Activated T-helper 1 cell treated with Interleukin-2 at 50 U/mL for 16 hours (primary cell): ENCODE data around the gene MARCHF4.

Source experiments
- DNase-seq: peaks from one replicate; pipeline ENCODE4 v3.0.0-alpha.2; 2020; ENCODE audit warnings: low read depth

MARCHF4 gene

DNA sequence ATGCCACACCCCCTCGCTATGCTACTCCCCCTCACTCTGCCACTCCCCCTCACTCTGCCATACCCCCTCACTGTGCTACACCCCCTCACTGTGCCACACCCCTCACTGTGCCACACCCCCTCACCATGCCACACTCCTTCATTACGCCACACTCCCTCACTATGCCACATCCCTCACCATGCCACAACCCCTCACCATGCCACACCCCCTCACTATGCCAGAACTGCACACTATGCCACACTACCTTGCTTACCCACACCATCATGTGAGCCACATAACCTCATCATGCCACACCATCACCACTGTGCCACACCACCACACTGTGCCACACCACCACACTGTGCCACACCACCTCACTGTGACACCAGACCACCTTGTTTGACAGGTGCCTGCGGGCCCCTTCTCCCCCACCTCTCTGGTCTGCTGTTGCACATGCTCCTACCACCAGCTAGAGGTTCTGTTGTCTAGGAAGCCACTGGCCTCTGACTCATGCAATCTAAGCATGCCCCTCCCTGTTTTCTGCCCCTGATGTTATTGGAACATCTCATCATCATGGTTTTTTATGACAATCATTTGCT is 22.0 kb downstream of the MARCHF4 start:
- no peak for DNase-seq

GRCh38 chr2:216349366-216349765 is 22.9 kb downstream of the MARCHF4 start:
- no peak for DNase-seq

DNA sequence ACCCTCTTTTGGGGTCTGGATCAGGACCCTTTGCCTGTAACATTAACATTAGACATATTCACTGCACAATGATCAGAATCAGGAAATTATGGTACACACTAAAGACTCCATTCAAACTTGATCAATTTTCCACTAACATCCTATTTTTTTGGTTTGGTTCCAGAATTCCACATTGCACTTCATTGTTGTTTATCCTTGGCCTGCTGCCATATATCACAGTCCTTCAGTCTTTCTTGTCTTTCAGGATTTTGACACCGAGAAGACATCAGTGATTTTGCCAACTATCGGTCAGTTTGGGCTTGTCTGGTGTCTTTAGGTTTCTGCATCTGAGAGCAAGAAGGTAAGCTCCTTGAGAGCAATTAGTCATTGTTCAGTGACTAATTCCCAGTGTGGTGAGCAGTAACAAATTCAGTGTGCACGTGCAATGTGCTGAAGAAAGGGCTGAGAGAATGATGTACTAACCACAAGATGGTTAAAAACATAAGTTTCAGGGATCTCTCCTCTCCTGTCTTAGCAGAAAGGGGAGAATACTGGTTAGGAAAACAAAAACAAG is 23.5 kb downstream of the MARCHF4 start:
- DNase-seq, result no peak

GRCh38 chr2:216346781-216347180 is 25.5 kb downstream of the MARCHF4 start:
- no peak for DNase-seq

GRCh38 chr2:216345846-216346245 is 26.4 kb downstream of the MARCHF4 start:
- DNase-seq, result no peak

GRCh38 chr2:216344950-216345300 is 27.4 kb downstream of the MARCHF4 start:
- no peak for DNase-seq

- DNase-seq, result no peak
Observed at GRCh38 chr2:216344206-216344949, 27.9 kb downstream of the MARCHF4 start.

DNA sequence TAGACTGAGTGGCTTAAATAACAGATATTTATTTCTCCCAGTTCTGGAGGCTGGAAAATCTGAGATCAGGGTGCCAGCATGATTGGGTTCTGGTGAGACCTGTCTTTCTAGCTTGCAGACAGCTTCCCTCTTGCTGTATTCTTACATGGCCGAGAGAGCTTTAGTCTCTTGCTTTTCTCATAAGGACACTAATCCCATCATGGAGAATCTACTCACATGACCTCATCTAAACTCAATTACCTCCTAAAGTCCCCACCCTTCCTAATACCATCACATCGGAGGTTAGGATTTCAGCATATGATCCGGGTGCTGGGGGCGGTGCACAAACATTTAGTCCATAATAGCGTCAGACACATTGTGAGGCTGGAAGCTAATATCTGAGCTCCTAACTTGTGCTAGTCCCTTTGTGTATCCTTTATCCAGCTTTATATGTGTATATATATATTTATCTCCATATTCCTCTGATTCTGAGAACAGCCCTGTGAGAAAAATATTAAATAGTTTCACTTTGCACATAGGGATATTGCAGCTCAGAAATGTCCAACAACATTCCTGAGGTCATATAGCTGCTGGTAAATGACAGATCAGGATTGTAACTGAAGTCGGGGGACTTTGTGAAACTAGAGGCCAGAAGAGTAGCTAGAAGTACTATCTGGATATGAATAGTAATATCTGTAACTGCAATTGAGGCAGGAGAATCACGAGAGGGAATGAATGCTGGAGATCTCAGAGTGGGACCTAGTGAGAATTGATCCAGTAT is 28.9 kb downstream of the MARCHF4 start:
- DNase-seq, result no peak

DNA sequence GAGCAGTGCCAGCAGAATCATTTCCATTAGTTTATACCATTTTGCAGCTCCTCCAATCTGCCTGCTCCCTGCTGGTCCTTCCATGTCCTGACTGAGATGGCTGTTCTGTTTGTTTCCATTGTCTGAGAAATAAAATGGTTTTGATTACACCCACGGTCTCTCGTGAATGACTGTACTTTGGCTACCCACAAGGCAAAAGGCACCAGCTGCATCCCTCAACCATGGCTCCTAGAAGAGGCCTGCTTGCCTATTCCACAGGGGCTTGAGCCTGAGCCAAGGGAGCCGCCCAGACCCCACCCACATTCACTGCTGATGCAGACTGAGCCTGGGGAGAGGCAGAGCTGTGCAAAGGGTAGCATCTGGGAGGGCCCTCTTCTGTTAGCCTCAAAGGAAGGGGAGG is 31.2 kb downstream of the MARCHF4 start:
- no peak for DNase-seq

DNA sequence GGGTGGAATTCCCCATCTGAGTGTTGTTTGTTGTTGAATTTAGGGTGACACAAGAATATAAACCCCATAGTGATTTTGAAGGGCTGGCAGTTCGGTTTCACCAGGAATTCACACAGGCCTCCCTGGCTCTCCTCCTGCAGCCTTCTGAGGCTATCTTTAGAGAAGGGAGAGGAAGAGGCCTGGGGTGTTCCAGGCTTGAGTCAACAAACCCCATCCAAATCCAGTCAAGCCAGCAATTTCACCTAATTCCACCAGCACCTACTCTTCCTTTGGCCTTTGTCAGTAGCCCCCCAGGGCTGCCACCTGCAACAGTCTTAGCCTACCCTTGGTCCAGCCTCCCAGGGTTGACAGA is 32.0 kb downstream of the MARCHF4 start:
- no peak for DNase-seq

- DNase-seq, result no peak
Observed at GRCh38 chr2:216339456-216340279, 32.6 kb downstream of the MARCHF4 start.

- DNase-seq, result no peak
Observed at GRCh38 chr2:216335252-216335651, 37.0 kb downstream of the MARCHF4 start.

DNA sequence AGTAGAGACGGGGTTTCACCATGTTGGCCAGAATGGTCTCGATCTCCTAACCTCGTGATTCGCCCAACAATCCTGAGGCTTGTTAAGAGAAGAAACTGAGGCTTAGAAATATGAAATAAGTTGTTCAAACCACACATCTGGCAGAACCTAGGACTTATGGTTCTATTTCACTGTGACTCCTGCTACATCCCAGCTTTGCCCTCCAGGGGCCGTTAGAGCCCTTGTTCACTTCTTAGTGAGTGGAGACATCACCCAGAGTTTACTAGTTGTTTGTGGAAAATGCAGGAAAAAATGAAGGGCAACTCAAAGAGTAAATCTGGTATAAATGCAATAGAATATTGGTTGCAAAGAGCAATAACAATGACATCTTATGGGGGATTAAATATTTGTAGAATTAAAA is 43.9 kb downstream of the MARCHF4 start:
- no peak for DNase-seq

- no peak for DNase-seq
Observed at GRCh38 chr2:216327447-216327935, 44.8 kb downstream of the MARCHF4 start.
